Esophagus muscularis mucosa (tissue), 4 donors: Measurements from ENCODE around the gene MSANTD2. TPM values are rescaled to one million over a fixed set of nuclear protein-coding genes. Genes with fewer than 3 reads are reported as not detected.
A peak's percentile ranks its signal among the peaks of the same experiment; 100 is the strongest.

Experiments used
- DNase-seq: peaks from one replicate; pipeline ENCODE4 v3.0.0-alpha.2; 2017; ENCODE audit errors: extremely low spot score
- H3K27ac ChIP-seq, 4 donors: fragments of 200-600 bp; sonication (generic); replicated peaks in 1 of 4; 1 replicate in 3 of 4; 2 replicates in 1 of 4; pipeline ENCODE4 v1.5.1; 2016 to 2019; ENCODE audit warnings: mild to moderate bottlenecking in 1 of 4
- H3K27me3 ChIP-seq, 4 donors: fragments of 200-600 bp; sonication (generic); one replicate each; pipeline versions ENCODE4 v1.5.1 to v1.6.0; 2016 to 2019
- H3K36me3 ChIP-seq, 4 donors: fragments of 200-600 bp; sonication (generic); one replicate each; pipeline ENCODE4 v1.5.1; 2016 to 2019
- H3K4me1 ChIP-seq, 4 donors: fragments of 200-600 bp; sonication (generic); one replicate each; pipeline ENCODE4 v1.5.1; 2016 to 2019
- H3K4me3 ChIP-seq, 4 donors: fragments of 200-600 bp; sonication (generic); 1 replicate in 2 of 4; 2 replicates in 2 of 4; pipeline ENCODE4 v1.5.1; 2016 to 2019; ENCODE audit warnings: mild to moderate bottlenecking in 4 of 4, moderate library complexity in 1 of 4
- H3K9me3 ChIP-seq, 4 donors: fragments of 200-600 bp; sonication (generic); 1 replicate in 3 of 4; 2 replicates in 1 of 4; pipeline ENCODE4 v1.5.1; 2016 to 2019
- EP300 ChIP-seq: sonication (generic); formaldehyde crosslinking; IDR thresholded peaks from one replicate; pipeline ENCODE4 v1.6.1; 2017; ENCODE audit warnings: antibody characterized with exemption
- POLR2A ChIP-seq: fragments of 450-650 bp; IDR thresholded peaks from one replicate; pipeline ENCODE4 v1.6.1; 2017; ENCODE audit warnings: antibody characterized with exemption, moderate library complexity, mild to moderate bottlenecking, low read depth
- POLR2AphosphoS5 ChIP-seq, 2 donors: sonication (generic); formaldehyde crosslinking; IDR thresholded peaks; one replicate each; pipeline ENCODE4 v1.6.1; 2017; ENCODE audit warnings: antibody characterized with exemption in 2 of 2
- WGBS: methylation state at CpG from one replicate; pipeline ENCODE4 v1.1.5; 2018; 5-methylcytosine and 5-hydroxymethylcytosine counted together
- intact Hi-C: fragments of 100-400 bp; cut with DNase I; formaldehyde crosslinking; loops from one replicate; pipeline ENCODE4 v1.15.1; 2023
- total RNA-seq, 4 donors: library from RNA; depleted of rRNA; stranded (reverse); fragments of >200 nt; gene quantifications; one replicate each; pipeline versions ENCODE4 v1.1.0 to v1.2.1, GENCODE V29; 2016
- TF ChIP-seq, protein P1 (sequence below), 3 experiments: fragments of 200-600 bp in 2 of 3; fragments of 450-650 bp in 1 of 3; sonication (generic) in 2 of 3; IDR thresholded peaks; one replicate each; pipeline ENCODE4 v1.5.1; 2017 to 2019; ENCODE audit warnings: antibody characterized with exemption in 3 of 3, mild to moderate bottlenecking in 2 of 3, moderate library complexity in 1 of 3

MSANTD2 gene
- total RNA-seq, 4 donors from 2014 or later, result 9.6 to 14.0 (median 12.1) TPM

DNA sequence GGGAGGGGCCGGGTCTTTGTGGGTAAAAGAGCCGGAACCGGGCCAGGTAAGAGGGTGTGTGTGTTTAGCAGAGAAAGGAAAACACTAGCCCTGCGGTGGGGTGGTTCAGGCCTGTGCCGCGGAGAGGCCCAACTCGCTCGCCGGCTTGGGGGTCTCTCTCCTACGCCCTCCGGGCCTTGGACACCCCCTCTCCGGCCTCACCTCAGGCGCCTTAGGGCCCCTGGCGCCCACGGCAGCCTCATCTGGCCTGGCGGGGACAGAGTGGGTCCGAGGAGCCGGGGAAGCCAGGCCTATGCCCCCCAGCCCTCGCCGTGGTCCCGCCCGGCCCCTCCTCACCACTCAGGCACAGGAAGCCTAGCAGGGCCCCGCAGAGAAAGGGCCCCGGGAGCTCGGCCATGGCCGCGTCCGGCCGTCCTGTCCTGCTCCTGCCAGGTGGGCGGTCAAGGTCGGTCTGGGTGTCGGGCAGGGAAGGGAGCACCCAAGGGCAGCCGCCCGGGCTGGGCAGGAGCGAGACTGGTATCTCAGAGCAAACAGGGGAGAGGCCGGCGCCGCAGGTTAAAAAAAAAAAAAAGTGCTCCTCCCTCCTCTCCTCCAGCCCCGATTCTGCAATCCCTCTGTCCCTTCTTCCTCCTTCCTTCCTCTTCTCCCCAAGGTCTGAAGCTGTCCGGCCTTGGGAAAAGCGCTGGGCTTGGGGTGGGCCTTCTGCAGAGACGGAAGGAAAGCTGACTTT lies 48.3 kb downstream of the MSANTD2 start, which contains the start of gene VSIG2:
VSIG2 (minus strand) TSS at position 515 of the 730 bp plus-strand sequence; CDS start at position 397, 118 bp downstream.
- H3K27ac ChIP-seq, result no peak within 1 kb of the TSS
- TF ChIP-seq, protein P1, sequence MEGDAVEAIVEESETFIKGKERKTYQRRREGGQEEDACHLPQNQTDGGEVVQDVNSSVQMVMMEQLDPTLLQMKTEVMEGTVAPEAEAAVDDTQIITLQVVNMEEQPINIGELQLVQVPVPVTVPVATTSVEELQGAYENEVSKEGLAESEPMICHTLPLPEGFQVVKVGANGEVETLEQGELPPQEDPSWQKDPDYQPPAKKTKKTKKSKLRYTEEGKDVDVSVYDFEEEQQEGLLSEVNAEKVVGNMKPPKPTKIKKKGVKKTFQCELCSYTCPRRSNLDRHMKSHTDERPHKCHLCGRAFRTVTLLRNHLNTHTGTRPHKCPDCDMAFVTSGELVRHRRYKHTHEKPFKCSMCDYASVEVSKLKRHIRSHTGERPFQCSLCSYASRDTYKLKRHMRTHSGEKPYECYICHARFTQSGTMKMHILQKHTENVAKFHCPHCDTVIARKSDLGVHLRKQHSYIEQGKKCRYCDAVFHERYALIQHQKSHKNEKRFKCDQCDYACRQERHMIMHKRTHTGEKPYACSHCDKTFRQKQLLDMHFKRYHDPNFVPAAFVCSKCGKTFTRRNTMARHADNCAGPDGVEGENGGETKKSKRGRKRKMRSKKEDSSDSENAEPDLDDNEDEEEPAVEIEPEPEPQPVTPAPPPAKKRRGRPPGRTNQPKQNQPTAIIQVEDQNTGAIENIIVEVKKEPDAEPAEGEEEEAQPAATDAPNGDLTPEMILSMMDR (IDR thresholded peaks at IDR 0.05), result no peak
- no peak for TF ChIP-seq POLR2A
- TF ChIP-seq EP300, result no peak
- no peak for TF ChIP-seq POLR2AphosphoS5 (IDR thresholded peaks at IDR 0.05)
- H3K36me3 ChIP-seq, result peaks cover 0 to 55% (median 2%) of the 10 kb centered on the region in 4 donors
- no peak within 1 kb of the TSS for H3K4me3 ChIP-seq
- WGBS, result 42% methylated on average over 34 of the region's 42 CpGs
- DNase-seq, result no peak
- H3K4me1 ChIP-seq, result peaks cover 30 to 57% (median 40%) of the 10 kb centered on the region in 4 donors
- no peaks in the 10 kb centered on the region for H3K9me3 ChIP-seq
- peaks cover 0 to 94% (median 21%) of the 10 kb centered on the region in 4 donors for H3K27me3 ChIP-seq
- intact Hi-C loops, result no loop called here

GRCh38 chr11:124751391-124751740 lies 48.8 kb downstream of the MSANTD2 start:
- no peak overlapping the region for H3K4me3 ChIP-seq
- H3K9me3 ChIP-seq, result no peaks in the 10 kb centered on the region
- intact Hi-C loops, result no loop called here
- no peak for TF ChIP-seq POLR2AphosphoS5 (IDR thresholded peaks at IDR 0.05)
- TF ChIP-seq EP300, result no peak
- TF ChIP-seq, protein P1 (IDR thresholded peaks at IDR 0.05), result no peak
- no peak for TF ChIP-seq POLR2A
- peaks cover 0 to 49% (median 2%) of the 10 kb centered on the region in 4 donors for H3K36me3 ChIP-seq
- peaks cover 35 to 56% (median 45%) of the 10 kb centered on the region in 4 donors for H3K4me1 ChIP-seq
- no peak for DNase-seq
- WGBS, result 54% methylated on average over 5 of the region's 11 CpGs
- no peak overlapping the region for H3K27ac ChIP-seq
- H3K27me3 ChIP-seq, result peaks cover 0 to 94% (median 22%) of the 10 kb centered on the region in 4 donors

GRCh38 chr11:124749912-124750311 lies 50.3 kb downstream of the MSANTD2 start:
- no peak for DNase-seq
- TF ChIP-seq, protein P1 (IDR thresholded peaks at IDR 0.05), result no peak
- TF ChIP-seq EP300 (no peak), POLR2AphosphoS5 (IDR thresholded peaks at IDR 0.05) (no peak), POLR2A (no peak)
- intact Hi-C loops, result no loop called here

GRCh38 chr11:124748481-124749343 lies 51.5 kb downstream of the MSANTD2 start:
- no peaks in the 10 kb centered on the region for H3K9me3 ChIP-seq
- intact Hi-C loops, result no loop called here
- peaks cover 0 to 31% (median 0%) of the 10 kb centered on the region in 4 donors for H3K36me3 ChIP-seq
- peak overlapping the region in 3 of 4 donors; percentile 18 to 45 (median 34) for H3K27ac ChIP-seq
- no peak for DNase-seq
- H3K4me1 ChIP-seq, result peaks cover 44 to 58% (median 52%) of the 10 kb centered on the region in 4 donors
- H3K4me3 ChIP-seq, result no peak overlapping the region
- peaks cover 0 to 99% (median 41%) of the 10 kb centered on the region in 4 donors for H3K27me3 ChIP-seq
- TF ChIP-seq POLR2AphosphoS5 (IDR thresholded peaks at IDR 0.05), result peak in 1 of 2 donors; percentile 43
- no peak for TF ChIP-seq POLR2A
- WGBS, result 36% methylated on average over 8 of the region's 12 CpGs

More at GRCh38 chr11:124749912-124750311, 50.3 kb downstream of the MSANTD2 start:
- Histone ChIP-seq H3K27me3 (peaks cover 0 to 99% (median 35%) of the 10 kb centered on the region in 4 donors), H3K4me1 (peaks cover 48 to 60% (median 53%) of the 10 kb centered on the region in 4 donors), H3K27ac (no peak overlapping the region), H3K9me3 (no peaks in the 10 kb centered on the region), H3K4me3 (no peak overlapping the region), H3K36me3 (peaks cover 0 to 39% (median 2%) of the 10 kb centered on the region in 4 donors)
- 74% methylated on average over 1 of the region's 1 CpG for WGBS

DNA sequence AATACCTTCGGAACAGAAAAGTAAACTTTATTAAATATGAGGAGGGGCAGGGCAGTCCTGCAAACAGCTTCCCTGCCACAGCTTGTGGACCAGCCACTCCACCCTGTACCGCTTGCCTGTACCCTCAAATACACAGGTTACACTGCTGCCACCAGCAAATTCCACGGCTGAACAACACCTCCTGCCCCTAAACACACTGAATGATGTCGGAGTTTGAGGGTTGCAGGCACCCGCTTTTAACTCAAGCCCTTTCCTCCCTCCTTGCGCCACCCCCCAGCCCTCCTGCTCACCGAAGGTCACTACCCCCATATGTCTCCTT lies 52.1 kb downstream of the MSANTD2 start:
- Histone ChIP-seq H3K36me3 (peaks cover 0 to 25% (median 0%) of the 10 kb centered on the region in 4 donors), H3K27me3 (peaks cover 0 to 99% (median 43%) of the 10 kb centered on the region in 4 donors), H3K9me3 (no peaks in the 10 kb centered on the region), H3K4me3 (no peak overlapping the region), H3K4me1 (peaks cover 44 to 56% (median 49%) of the 10 kb centered on the region in 4 donors), H3K27ac (peak overlapping the region in 3 of 4 donors; percentile 18 to 45 (median 34))
- WGBS, result 55% methylated on average over 7 of the region's 7 CpGs
- no peak for DNase-seq
- intact Hi-C loops, result no loop called here
- TF ChIP-seq, protein P1 (IDR thresholded peaks at IDR 0.05), result no peak
- no peak for TF ChIP-seq POLR2A
- TF ChIP-seq POLR2AphosphoS5 (IDR thresholded peaks at IDR 0.05), result no peak
- no peak for TF ChIP-seq EP300
